Measurements from ENCODE around the gene KIAA1755. TPM values are rescaled to one million over a fixed set of nuclear protein-coding genes. Genes with fewer than 3 reads are reported as not detected.
A peak's percentile ranks its signal among the peaks of the same experiment; 100 is the strongest.

Gene KIAA1755
- total and polyA plus RNA-seq, 9 of the 15 experiments (the other 6 are each of a cell fraction or from before 2014, with no cell fraction given): not detected

- TF ChIP-seq, protein P1, sequence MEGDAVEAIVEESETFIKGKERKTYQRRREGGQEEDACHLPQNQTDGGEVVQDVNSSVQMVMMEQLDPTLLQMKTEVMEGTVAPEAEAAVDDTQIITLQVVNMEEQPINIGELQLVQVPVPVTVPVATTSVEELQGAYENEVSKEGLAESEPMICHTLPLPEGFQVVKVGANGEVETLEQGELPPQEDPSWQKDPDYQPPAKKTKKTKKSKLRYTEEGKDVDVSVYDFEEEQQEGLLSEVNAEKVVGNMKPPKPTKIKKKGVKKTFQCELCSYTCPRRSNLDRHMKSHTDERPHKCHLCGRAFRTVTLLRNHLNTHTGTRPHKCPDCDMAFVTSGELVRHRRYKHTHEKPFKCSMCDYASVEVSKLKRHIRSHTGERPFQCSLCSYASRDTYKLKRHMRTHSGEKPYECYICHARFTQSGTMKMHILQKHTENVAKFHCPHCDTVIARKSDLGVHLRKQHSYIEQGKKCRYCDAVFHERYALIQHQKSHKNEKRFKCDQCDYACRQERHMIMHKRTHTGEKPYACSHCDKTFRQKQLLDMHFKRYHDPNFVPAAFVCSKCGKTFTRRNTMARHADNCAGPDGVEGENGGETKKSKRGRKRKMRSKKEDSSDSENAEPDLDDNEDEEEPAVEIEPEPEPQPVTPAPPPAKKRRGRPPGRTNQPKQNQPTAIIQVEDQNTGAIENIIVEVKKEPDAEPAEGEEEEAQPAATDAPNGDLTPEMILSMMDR (IDR thresholded peaks at IDR 0.05 in 2 of 3, conservative IDR thresholded peaks at IDR 0.05 in 1 of 3; ENCODE audit: insufficient read depth in 2 of 3, low read depth in 1 of 3, low read length in 3 of 3): peak; percentile 89 to 95 (median 94)
- TF ChIP-seq ARID2 (IDR thresholded peaks at IDR 0.05): peak; percentile 40; the same call in 1 of the 2 replicates
- no peak for TF ChIP-seq ZEB2 (IDR thresholded peaks at IDR 0.05)
- TF ChIP-seq STAG1 (CRISPR knock-in tag; IDR thresholded peaks at IDR 0.05; ENCODE audit: borderline replicate concordance): peak; percentile 74; the same call in 1 of the 2 replicates
- TF ChIP-seq KDM1A (IDR thresholded peaks at IDR 0.05): peak in 1 of 2 experiments; percentile 60; a peak in 2 of 4 replicates
- TF ChIP-seq CTBP1 (IDR thresholded peaks at IDR 0.05; ENCODE audit: borderline replicate concordance): peak; percentile 87
- TF ChIP-seq, protein P2, sequence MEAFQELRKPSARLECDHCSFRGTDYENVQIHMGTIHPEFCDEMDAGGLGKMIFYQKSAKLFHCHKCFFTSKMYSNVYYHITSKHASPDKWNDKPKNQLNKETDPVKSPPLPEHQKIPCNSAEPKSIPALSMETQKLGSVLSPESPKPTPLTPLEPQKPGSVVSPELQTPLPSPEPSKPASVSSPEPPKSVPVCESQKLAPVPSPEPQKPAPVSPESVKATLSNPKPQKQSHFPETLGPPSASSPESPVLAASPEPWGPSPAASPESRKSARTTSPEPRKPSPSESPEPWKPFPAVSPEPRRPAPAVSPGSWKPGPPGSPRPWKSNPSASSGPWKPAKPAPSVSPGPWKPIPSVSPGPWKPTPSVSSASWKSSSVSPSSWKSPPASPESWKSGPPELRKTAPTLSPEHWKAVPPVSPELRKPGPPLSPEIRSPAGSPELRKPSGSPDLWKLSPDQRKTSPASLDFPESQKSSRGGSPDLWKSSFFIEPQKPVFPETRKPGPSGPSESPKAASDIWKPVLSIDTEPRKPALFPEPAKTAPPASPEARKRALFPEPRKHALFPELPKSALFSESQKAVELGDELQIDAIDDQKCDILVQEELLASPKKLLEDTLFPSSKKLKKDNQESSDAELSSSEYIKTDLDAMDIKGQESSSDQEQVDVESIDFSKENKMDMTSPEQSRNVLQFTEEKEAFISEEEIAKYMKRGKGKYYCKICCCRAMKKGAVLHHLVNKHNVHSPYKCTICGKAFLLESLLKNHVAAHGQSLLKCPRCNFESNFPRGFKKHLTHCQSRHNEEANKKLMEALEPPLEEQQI (IDR thresholded peaks at IDR 0.05): no peak
- peak; percentile 29; the same call in 1 of the 2 replicates for TF ChIP-seq TFAP4 (CRISPR knock-in tag; IDR thresholded peaks at IDR 0.05; ENCODE audit: borderline replicate concordance)
- 0 out of 2 replicates have a peak, but pooled peaks have one; percentile 11 for TF ChIP-seq BCOR (IDR thresholded peaks at IDR 0.05)
- TF ChIP-seq RCOR1 (IDR thresholded peaks at IDR 0.05; ENCODE audit: borderline replicate concordance in 1 of 2, low read depth in 2 of 2, low read length in 2 of 2): peak in 1 of 2 experiments; percentile 90; a peak in 2 of 4 replicates
Observed at GRCh38 chr20:38222231-38222922, 38.2 kb downstream of the KIAA1755 start (continued).

Measured in K562 (cell line).